B cell (primary cell): ENCODE data around the gene RASSF3. TPM values are rescaled to one million over a fixed set of nuclear protein-coding genes. Genes with fewer than 3 reads are reported as not detected.

Experiments used
- ATAC-seq: fragments of 200-7000 bp; cut with Tn5 transposase; one replicate; pipeline ENCODE4 v1.10.0; 2021; ENCODE audit warnings: low read depth, mild to moderate bottlenecking, moderate number of reproducible peaks, moderate library complexity
- CTCF ChIA-PET: fragments of 350-600 bp; sonication (Branson Sonifier 250); formaldehyde crosslinking; loops from one replicate; lab custom pipeline; 2021; ENCODE audit warnings: antibody characterized with exemption, inconsistent platforms; lab: Charles Lee
- POLR2A ChIA-PET: fragments of 350-600 bp; sonication (Branson Sonifier 250); formaldehyde crosslinking; loops from one replicate; lab custom pipeline; 2021; ENCODE audit warnings: antibody characterized with exemption; lab: Charles Lee
- DNase-seq: peaks from one replicate; pipeline ENCODE4 v3.0.0; 2013
- H2AFZ ChIP-seq: 2 replicates; pipeline ENCODE4 v1.6.1; 2012; ENCODE audit warnings: mild to moderate bottlenecking, low read depth, low read length; ENCODE audit not compliant: insufficient read depth, poor library complexity, severe bottlenecking
- H3K27ac ChIP-seq, 2 donors: 1 replicate in 1 of 2; 2 replicates in 1 of 2; pipeline ENCODE4 v1.5.1; 2012 to 2013; ENCODE audit warnings: low read length in 2 of 2, mild to moderate bottlenecking in 2 of 2, moderate library complexity in 1 of 2
- H3K27me3 ChIP-seq, 4 experiments: fragments of 200-600 bp in 1 of 4; sonication (generic) in 1 of 4; replicated peaks in 1 of 4; 1 replicate in 2 of 4; 2 replicates in 2 of 4; pipeline versions ENCODE4 v1.6.1 to v1.7.0; 2013 to 2016; ENCODE audit warnings: low read length in 3 of 4, mild to moderate bottlenecking in 2 of 4, mixed read lengths in 1 of 4, moderate library complexity in 1 of 4; ENCODE audit not compliant: insufficient read depth in 4 of 4, control insufficient read depth in 3 of 4; ENCODE audit errors: control extremely low read depth in 1 of 4
- H3K36me3 ChIP-seq, 2 experiments: replicated peaks in 1 of 2; 1 replicate in 1 of 2; 2 replicates in 1 of 2; pipeline versions ENCODE4 v1.6.1 to v1.7.1; 2013; ENCODE audit warnings: low read length in 1 of 2; ENCODE audit not compliant: insufficient read depth in 2 of 2, control insufficient read depth in 1 of 2; ENCODE audit errors: control extremely low read depth in 1 of 2, extremely low read depth in 1 of 2
- H3K4me1 ChIP-seq, 2 donors: fragments of 200-600 bp in 1 of 2; sonication (generic) in 1 of 2; 1 replicate in 1 of 2; 2 replicates in 1 of 2; pipeline versions ENCODE4 v1.5.1 to v1.6.1; 2013 to 2017; ENCODE audit warnings: low read length in 2 of 2; ENCODE audit not compliant: control insufficient read depth in 2 of 2, insufficient read depth in 2 of 2
- H3K4me2 ChIP-seq: replicated peaks from 2 replicates; pipeline ENCODE3; 2012; ENCODE audit warnings: mild to moderate bottlenecking, low read depth, low read length; ENCODE audit not compliant: poor library complexity, severe bottlenecking
- H3K4me3 ChIP-seq, 5 experiments: fragments of 200-600 bp in 1 of 5; sonication (generic) in 1 of 5; 1 replicate in 3 of 5; 2 replicates in 2 of 5; pipeline versions ENCODE4 v1.5.1 to v1.7.0; 2011 to 2016; ENCODE audit warnings: low read length in 4 of 5, mild to moderate bottlenecking in 4 of 5, low read depth in 2 of 5, control low read depth in 1 of 5, moderate library complexity in 1 of 5; ENCODE audit not compliant: insufficient read depth in 1 of 5; ENCODE audit errors: control extremely low read depth in 1 of 5, extremely low read depth in 1 of 5
- H3K79me2 ChIP-seq: fragments of 200-600 bp; sonication (generic); one replicate; pipeline ENCODE4 v1.6.0; 2016; ENCODE audit warnings: low read length; ENCODE audit not compliant: control insufficient read depth, insufficient read depth
- H3K9ac ChIP-seq: fragments of 200-600 bp; sonication (generic); 2 replicates; pipeline ENCODE4 v1.6.1; 2017; ENCODE audit warnings: mild to moderate bottlenecking, low read length, moderate library complexity
- H3K9me3 ChIP-seq, 3 donors: one replicate each; pipeline versions ENCODE4 v1.6.1 to v1.7.1; 2013; ENCODE audit warnings: low read length in 2 of 3; ENCODE audit not compliant: control insufficient read depth in 2 of 3, insufficient read depth in 1 of 3; ENCODE audit errors: control extremely low read depth in 1 of 3
- H4K20me1 ChIP-seq: 2 replicates; pipeline ENCODE4 v1.6.0; 2012; ENCODE audit warnings: mild to moderate bottlenecking, low read length; ENCODE audit not compliant: insufficient read depth, control insufficient read depth, poor library complexity, severe bottlenecking
- H3K27ac Mint-ChIP-seq: one replicate; pipeline ENCODE4 v1.8.0; 2021; ENCODE audit warnings: mixed read lengths
- H3K27me3 Mint-ChIP-seq: one replicate; pipeline ENCODE4 v1.8.0; 2021; ENCODE audit warnings: mixed read lengths
- H3K4me1 Mint-ChIP-seq: one replicate; pipeline ENCODE4 v1.8.0; 2021; ENCODE audit warnings: mixed read lengths
- H3K4me3 Mint-ChIP-seq: one replicate; pipeline ENCODE4 v1.8.0; 2021; ENCODE audit warnings: mixed read lengths
- H3K9me3 Mint-ChIP-seq: one replicate; pipeline ENCODE4 v1.8.0; 2022; ENCODE audit warnings: mixed read lengths; ENCODE audit not compliant: insufficient read depth
- CTCF ChIP-seq: fragments of 200-600 bp; IDR thresholded peaks from one replicate; pipeline ENCODE4 v1.8.0; 2022; ENCODE audit warnings: antibody characterized with exemption, mild to moderate bottlenecking
- EZH2 ChIP-seq: IDR thresholded peaks from 2 replicates; pipeline ENCODE4 v1.6.1; 2012; ENCODE audit warnings: borderline replicate concordance, low read depth, mild to moderate bottlenecking, moderate library complexity, low read length; ENCODE audit not compliant: insufficient read depth, poor library complexity, severe bottlenecking
- WGBS: methylation state at CpG from one replicate; pipeline ENCODE4 v1.1.5; 2013; ENCODE audit warnings: missing lambda C conversion rate; ENCODE audit not compliant: insufficient coverage; 5-methylcytosine and 5-hydroxymethylcytosine counted together
- intact Hi-C: fragments of 100-400 bp; cut with micrococcal nuclease; formaldehyde crosslinking; loops from one replicate; pipeline ENCODE4 v1.10.0; 2022
- polyA plus RNA-seq: library from polyadenylated mRNA; depleted of rRNA; stranded (reverse); fragments of >200 nt; gene quantifications from 2 replicates; pipeline ENCODE4 v1.2.3, GENCODE V29; 2012
- total RNA-seq, 2 donors: library from RNA; stranded (reverse); fragments of 120-200 nt in 1 of 2; gene quantifications; 1 replicate in 1 of 2; 2 replicates in 1 of 2; pipeline versions ENCODE4 v1.2.3 to v1.2.4, GENCODE V29; 2013 to 2022

The RASSF3 gene
- total and polyA plus RNA-seq, 2 donors (not counting 1 experiment from before 2014, with no cell fraction given): 25.8 to 104 TPM

DNA sequence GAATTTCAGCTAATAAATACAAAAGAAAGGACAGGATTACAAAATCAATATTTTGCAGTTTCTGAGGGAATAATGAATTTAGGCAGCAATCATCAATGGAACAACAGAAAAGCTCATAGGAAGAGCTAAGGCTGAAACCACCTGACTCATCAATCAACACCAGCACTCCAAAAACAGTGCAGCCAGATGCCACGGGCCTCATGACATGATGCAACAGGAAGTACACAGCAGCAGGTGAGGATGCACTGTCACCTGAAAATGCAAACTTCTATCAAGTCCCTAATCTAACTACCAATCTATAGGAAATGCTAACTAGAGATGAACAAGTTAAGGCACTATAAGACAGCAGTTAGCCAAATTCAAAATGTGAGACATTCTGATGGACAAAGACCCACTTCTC, 127.2 kb downstream of the RASSF3 start:
- H3K4me3 ChIP-seq: no peak overlapping the region
- no peaks in the 10 kb centered on the region for H3K9me3 ChIP-seq
- no peaks in the 10 kb centered on the region for H3K79me2 ChIP-seq
- H4K20me1 ChIP-seq: no peaks in the 10 kb centered on the region
- CTCF ChIA-PET: no interaction called here
- no peak overlapping the region for H3K4me3 Mint-ChIP-seq
- no peaks in the 10 kb centered on the region for H3K27me3 ChIP-seq
- WGBS: 83% methylated on average over 1 of the region's 1 CpG
- intact Hi-C loops: no loop called here
- TF ChIP-seq CTCF (no peak), EZH2 (no peak)
- no peaks in the 10 kb centered on the region for H3K27me3 Mint-ChIP-seq
- no peaks in the 10 kb centered on the region for H3K4me1 ChIP-seq
- POLR2A ChIA-PET: no interaction called here
- no peak overlapping the region for H3K4me2 ChIP-seq
- H3K4me1 Mint-ChIP-seq: no peaks in the 10 kb centered on the region
- no peak overlapping the region for H3K27ac ChIP-seq
- ATAC-seq (no peak), DNase-seq (no peak)
- no peak overlapping the region for H3K9ac ChIP-seq
- H2AFZ ChIP-seq: no peak overlapping the region
- H3K9me3 Mint-ChIP-seq: no peaks in the 10 kb centered on the region
- H3K36me3 ChIP-seq: peaks cover 2 to 48% of the 10 kb centered on the region in 2 experiments
- no peak overlapping the region for H3K27ac Mint-ChIP-seq

DNA sequence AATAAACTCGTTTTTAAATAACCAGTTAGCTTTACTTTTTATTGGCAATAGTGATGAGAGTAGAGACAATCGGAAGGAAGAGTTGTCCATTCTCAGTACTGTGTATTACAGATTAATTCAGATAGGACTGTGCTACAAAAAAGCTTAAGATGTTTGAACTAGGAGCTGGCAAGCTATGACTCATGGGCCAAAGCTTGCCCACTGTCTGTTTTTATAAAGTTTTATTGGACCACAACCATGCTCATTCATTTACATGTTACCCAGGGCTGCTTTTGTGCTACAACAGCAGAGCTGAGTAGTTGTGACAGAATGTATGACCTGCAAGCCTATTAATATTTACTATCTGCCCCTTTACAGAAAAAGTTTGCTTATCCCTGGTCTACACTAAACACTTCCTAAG, 129.5 kb downstream of the RASSF3 start:
- POLR2A ChIA-PET: no interaction called here
- WGBS: no CpG with 5 or more reads among the region's 2 CpGs
- peaks cover 6 to 59% of the 10 kb centered on the region in 2 experiments for H3K36me3 ChIP-seq

More for the DNA sequence above, 129.5 kb downstream of the RASSF3 start:
- H3K9ac ChIP-seq: no peak overlapping the region
- intact Hi-C loops: no loop called here
- H3K4me1 Mint-ChIP-seq: no peaks in the 10 kb centered on the region
- no peaks in the 10 kb centered on the region for H3K27me3 ChIP-seq
- no peak for ATAC-seq
- H3K4me1 ChIP-seq: no peaks in the 10 kb centered on the region
- no peak overlapping the region for H3K4me3 ChIP-seq
- DNase-seq: no peak
- no peak overlapping the region for H2AFZ ChIP-seq
- H3K27ac ChIP-seq: no peak overlapping the region
- H3K27me3 Mint-ChIP-seq: no peaks in the 10 kb centered on the region
- no peaks in the 10 kb centered on the region for H3K9me3 ChIP-seq
- no peak overlapping the region for H3K27ac Mint-ChIP-seq
- H3K4me2 ChIP-seq: no peak overlapping the region
- H3K4me3 Mint-ChIP-seq: no peak overlapping the region
- no peaks in the 10 kb centered on the region for H3K9me3 Mint-ChIP-seq
- no peaks in the 10 kb centered on the region for H4K20me1 ChIP-seq
- CTCF ChIA-PET: interaction anchor here (1.0 kb wide), 1 partner anchor 190 kb away, joined by 4 read pairs; no protein-coding TSS in a partner anchor
- TF ChIP-seq CTCF (no peak), EZH2 (no peak)
- H3K79me2 ChIP-seq: no peaks in the 10 kb centered on the region
